GM12875 (cell line): Measurements from ENCODE around the gene SUDS3.

Experiments used
- H3K4me3 ChIP-seq: one replicate; pipeline ENCODE4 v1.5.1; 2011; ENCODE audit warnings: low read depth, low read length, control low read depth
- TF ChIP-seq, protein P1 (sequence below): IDR thresholded peaks from 2 replicates; pipeline ENCODE4 v1.5.1; 2011; ENCODE audit warnings: low read depth, mild to moderate bottlenecking, control low read depth, inconsistent platforms, low read length, moderate library complexity, borderline replicate concordance; ENCODE audit not compliant: insufficient read depth

SUDS3 gene

GRCh38 chr12:118428643-118429042, 52.3 kb downstream of the SUDS3 start:
- no peak overlapping the region for H3K4me3 ChIP-seq
- TF ChIP-seq, protein P1, sequence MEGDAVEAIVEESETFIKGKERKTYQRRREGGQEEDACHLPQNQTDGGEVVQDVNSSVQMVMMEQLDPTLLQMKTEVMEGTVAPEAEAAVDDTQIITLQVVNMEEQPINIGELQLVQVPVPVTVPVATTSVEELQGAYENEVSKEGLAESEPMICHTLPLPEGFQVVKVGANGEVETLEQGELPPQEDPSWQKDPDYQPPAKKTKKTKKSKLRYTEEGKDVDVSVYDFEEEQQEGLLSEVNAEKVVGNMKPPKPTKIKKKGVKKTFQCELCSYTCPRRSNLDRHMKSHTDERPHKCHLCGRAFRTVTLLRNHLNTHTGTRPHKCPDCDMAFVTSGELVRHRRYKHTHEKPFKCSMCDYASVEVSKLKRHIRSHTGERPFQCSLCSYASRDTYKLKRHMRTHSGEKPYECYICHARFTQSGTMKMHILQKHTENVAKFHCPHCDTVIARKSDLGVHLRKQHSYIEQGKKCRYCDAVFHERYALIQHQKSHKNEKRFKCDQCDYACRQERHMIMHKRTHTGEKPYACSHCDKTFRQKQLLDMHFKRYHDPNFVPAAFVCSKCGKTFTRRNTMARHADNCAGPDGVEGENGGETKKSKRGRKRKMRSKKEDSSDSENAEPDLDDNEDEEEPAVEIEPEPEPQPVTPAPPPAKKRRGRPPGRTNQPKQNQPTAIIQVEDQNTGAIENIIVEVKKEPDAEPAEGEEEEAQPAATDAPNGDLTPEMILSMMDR = no peak

DNA sequence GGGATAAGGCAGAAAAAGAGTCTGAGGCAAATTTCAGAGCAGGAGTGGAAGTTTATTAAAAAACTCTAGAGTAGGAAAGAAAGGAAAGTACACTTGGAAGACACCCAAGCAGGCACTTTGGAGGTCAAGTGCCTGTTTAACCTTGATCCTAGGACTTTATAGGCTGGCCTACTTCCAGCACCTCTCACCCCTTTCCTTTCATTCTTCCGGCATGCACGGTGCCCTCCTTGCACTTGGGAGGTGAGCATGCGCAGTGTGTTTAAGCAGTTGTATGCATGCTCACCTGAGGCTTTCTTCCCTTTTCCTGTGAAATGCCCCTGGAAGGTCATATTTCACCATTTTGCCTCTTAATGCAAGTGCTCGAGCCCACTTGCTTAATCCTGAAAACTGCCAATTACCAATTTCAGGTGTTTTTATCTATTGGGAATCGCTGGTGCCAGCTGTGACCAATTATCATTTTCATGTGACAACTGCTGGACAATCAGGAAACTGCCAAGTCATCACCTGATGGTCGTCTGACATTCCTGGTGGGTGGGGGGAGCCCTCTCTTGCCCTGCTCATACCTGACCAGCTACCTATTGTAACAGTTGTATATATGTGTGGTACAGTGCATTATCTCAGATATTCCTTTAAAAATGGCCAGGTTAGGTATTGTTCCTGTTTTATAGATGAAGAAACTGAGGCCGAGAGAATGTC, 53.5 kb downstream of the SUDS3 start:
- TF ChIP-seq, protein P1 = no peak
- no peak overlapping the region for H3K4me3 ChIP-seq

DNA sequence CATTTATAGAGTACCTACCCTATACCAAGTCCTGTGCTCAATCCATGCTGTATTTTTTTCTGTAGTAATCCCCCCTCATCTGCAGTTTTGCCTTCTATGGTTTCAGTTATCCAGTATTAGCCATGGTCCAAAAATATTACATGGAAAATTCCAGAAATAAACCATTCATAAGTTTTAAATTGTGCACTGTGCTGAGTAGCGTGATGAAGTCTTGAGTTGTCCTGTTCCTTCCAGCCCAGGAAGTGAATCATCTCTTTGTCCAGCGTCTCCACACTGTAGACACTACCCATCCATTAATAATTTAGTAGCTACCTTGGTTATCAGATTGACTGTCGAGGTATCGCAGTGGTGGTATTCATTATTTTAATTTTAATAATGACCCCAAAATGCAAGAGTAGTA, 54.2 kb downstream of the SUDS3 start:
- H3K4me3 ChIP-seq = no peak overlapping the region
- TF ChIP-seq, protein P1 = no peak

DNA sequence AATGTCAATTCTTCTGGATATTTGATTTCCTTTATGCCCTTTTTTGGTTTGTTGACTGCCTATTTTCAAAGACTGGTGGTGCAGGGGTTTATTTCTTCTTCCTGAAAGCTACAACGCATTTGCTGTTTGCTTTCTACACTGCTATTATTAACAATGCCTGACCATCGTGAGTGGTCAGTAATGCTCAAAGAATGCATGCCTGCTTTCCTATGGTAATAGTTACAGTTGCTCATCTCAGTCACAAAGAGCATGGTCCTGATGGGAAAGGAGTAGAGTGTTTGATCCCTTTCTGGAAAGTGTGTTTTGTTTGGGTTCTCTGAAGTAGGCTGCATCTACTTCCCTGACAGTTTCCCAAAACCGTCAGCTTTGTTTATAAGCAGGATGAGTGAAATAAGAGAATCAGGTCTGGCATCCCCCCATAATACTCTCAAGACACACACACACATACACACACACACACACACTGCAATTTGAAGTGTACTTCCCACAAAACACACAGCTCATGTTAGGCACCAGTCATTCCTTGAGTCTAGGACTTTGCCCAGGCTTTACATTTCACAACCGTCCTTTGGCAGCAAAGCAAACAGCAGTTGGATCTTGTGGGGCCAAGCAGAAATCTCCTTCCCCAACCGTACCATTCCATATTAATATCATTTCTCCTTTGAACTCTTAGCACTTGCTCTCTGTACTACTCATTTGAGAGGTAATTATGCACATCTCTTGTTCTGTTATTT, 56.6 kb downstream of the SUDS3 start:
- TF ChIP-seq, protein P1 = no peak
- H3K4me3 ChIP-seq = no peak overlapping the region

DNA sequence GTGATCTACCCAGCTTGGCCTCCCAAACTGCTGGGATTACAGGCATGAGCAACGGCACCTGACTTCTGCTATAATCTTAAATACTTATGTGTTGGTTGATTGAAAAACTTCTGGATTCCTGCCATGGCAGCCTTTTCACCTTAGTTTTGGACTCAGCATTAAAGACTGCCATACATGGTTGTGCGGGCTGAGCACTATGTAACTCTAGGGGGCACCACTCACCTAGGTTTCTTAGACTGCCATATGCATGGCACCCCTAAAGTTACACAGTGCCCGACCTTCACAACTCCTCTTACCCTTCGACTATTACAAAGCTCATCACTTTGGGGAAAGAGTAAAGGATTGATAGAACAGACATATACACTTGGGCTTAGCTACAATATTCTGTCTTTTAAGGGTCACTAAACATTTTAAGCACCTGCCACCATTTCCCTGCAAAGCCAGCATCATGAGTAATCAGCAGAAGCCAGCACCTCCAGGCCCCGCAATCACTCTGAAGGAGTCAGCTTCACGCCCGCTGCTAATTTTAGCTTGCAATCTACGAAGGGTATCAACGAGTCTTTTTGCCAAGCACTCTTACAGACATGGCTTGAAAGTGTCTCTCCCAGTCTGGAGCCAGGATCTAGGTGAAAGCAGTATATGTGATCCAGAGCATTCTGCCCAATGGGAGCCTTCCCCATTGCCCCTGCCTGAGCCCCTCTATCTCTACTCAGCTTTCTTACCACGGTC, 59.8 kb downstream of the SUDS3 start:
- TF ChIP-seq, protein P1 = peak; percentile 44; the same call in 1 of the 2 replicates

DNA sequence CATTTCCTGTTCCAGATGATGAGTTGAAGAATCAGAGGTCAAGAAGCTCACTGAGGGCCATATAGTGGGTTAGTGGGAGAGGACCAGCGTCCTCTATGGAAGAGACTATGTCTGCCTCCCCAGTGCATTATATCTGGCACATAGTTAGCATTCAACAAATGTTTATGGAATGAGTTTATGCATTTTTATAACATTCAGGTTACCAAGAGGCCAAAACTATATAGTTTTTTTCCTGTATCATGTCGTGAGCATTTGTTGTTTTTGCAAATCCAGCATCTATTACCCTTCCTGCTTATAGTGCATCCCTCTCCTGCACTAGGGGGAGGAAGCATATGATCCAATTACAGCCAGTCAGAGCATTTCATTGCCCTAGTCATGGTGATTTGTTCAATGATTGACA, 60.6 kb downstream of the SUDS3 start:
- H3K4me3 ChIP-seq = no peak overlapping the region
- TF ChIP-seq, protein P1 = no peak

More for the DNA sequence above, 59.8 kb downstream of the SUDS3 start:
- no peak overlapping the region for H3K4me3 ChIP-seq
